22Rv1 (cell line): ENCODE measurements around the gene TRIM56.

Experiments
- H3K27ac ChIP-seq: fragments of 450-650 bp; 2 replicates; pipeline ENCODE4 v1.5.1; 2017
- CTCF ChIP-seq: fragments of 450-650 bp; IDR thresholded peaks from 2 replicates; pipeline ENCODE4 v1.5.1; 2017; ENCODE audit warnings: mild to moderate bottlenecking
- ZFX ChIP-seq: fragments of 450-650 bp; IDR thresholded peaks from 2 replicates; pipeline ENCODE4 v1.6.1; 2017; ENCODE audit warnings: antibody characterized with exemption, borderline replicate concordance

The TRIM56 gene

GRCh38 chr7:101094791-101095375 is 9.6 kb downstream of the TRIM56 start:
- peak; percentile 92 for TF ChIP-seq CTCF
- no peak for TF ChIP-seq ZFX
- no peak overlapping the region for H3K27ac ChIP-seq

- TF ChIP-seq CTCF (no peak), ZFX (no peak)
- no peak overlapping the region for H3K27ac ChIP-seq
Observed at GRCh38 chr7:101096331-101096956, 11.2 kb downstream of the TRIM56 start.

- TF ChIP-seq CTCF, result no peak
- TF ChIP-seq ZFX, result no peak
- H3K27ac ChIP-seq, result no peak overlapping the region
Observed at GRCh38 chr7:101096957-101097347, 11.7 kb downstream of the TRIM56 start.

GRCh38 chr7:101097561-101097960 is 12.3 kb downstream of the TRIM56 start:
- H3K27ac ChIP-seq, result no peak overlapping the region
- TF ChIP-seq CTCF, result no peak
- TF ChIP-seq ZFX, result no peak

GRCh38 chr7:101099969-101100781 is 14.9 kb downstream of the TRIM56 start:
- peak overlapping the region; percentile 48 for H3K27ac ChIP-seq
- TF ChIP-seq ZFX (no peak), CTCF (no peak)

- H3K27ac ChIP-seq, result peak overlapping the region; percentile 48
Observed at GRCh38 chr7:101100858-101101847, 15.9 kb downstream of the TRIM56 start.

More at GRCh38 chr7:101100858-101101847, 15.9 kb downstream of the TRIM56 start:
- TF ChIP-seq CTCF (no peak), ZFX (no peak)
